ENCODE data around the gene FAM217A.

FAM217A gene

DNA sequence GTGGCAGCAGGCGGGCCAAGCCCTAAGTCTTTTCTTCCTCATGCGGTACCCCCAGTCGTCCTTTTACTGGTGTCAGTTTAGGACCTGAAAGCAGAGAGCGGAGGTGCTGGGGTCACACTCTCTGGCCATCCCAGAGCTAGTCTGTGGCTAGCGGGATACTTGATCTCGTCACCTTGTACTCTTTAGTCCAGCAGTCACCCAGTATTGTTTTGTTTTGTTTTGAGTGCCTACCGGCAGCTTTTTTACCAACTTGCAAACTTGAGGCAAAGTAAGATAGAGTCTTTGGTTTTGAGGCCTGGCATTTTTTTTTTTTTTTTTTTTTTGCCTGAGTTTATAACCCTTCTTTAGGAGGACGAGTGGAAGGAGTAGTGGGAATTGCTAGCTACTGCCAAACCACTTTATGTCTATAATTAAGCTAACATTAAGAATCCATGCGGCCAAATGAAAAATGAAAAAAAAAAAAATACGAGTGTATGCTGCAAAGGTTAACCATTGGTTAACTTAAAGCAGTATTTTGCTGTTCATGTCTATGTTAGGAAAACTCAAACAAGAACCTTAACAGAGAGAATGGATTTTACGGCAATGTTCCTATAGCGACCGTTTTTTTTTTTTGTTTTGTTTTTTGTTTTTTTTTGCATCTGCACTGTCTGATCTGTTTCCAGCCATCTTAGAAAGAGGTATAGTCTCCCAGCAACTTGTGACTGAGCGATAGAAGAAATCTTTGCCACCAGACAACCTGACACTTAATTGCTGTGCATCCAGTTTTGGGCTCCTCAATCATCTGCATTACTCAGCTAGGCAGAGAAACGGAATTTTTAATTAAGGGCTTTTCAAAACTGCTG is 56.9 kb downstream of the FAM217A start:
- no peak for DNase-seq (ENCODE audit: low spot score)

DNA sequence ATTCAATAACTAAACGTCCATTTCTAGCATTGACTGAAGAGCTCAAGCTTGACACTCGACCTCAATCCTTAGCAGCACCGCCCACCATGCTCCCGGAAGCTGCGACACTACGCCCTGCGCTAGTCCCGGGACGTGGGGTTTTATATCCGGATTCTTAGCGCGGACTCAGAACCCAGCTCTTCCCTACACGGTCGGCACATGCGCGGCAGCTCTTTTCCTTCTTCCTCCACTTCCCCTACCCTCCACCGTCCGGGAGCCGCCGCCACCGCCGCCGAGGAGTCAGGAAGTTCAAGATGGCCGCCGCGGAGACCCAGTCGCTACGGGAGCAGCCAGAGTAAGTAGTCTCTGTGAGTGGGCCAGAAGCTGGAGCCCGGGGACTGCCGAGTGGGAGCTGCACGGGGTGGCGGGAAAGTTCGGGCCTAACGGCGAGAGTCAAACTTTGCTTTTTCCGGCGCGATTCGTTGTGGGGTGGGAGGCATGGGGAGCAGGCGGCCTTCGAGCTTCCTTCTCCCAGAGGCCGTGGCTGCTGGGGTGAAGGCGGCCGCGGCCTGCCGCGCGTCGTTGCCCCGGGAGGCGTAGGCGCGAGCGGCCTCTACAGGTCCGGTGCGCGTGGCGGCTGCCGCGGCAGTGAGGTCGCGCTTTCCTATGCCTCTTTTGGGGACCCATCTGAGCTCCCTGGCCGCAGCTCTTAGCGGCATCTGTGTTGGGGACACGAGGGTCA is 57.6 kb downstream of the FAM217A start:
- peak; percentile 90 for DNase-seq (ENCODE audit: low spot score)

DNA sequence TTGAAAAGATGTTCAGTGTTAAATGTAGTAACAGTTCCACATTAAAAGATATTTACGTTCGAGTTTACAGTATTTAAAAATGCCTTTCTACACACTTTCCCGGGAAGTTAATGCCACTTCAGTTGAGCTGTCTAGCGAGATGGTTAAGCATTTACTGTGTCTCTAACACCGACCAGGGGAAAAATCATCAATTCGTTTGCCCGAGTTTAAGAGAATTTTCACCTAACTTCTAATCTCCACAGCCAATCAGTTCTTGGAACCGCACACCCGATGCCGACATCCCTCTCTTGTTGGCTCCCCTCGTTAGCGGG is 58.2 kb downstream of the FAM217A start:
- no peak for DNase-seq (ENCODE audit: low spot score)

DNA sequence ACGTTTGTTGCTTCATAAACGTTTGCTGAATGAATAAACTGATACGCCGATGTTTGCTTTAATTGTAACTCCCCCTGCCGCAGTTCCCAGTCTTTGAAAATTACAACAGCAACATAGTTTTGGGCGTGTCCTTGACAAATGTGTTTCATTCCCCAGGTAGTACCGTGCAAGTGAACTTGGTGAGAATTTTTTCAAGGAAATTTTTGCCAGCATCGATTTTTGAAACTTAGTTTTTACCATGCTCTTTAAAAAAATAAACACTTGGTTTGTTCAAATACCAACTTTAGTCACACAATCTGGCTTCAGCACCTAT is 60.1 kb downstream of the FAM217A start:
- no peak for DNase-seq (ENCODE audit: low spot score)
